HuH-7 (cell line): Measurements from ENCODE around the gene MTURN.

Experiments
- DNase-seq: peaks from one replicate; pipeline ENCODE4 v3.0.0; 2011; ENCODE audit warnings: low spot score

The MTURN gene

DNA sequence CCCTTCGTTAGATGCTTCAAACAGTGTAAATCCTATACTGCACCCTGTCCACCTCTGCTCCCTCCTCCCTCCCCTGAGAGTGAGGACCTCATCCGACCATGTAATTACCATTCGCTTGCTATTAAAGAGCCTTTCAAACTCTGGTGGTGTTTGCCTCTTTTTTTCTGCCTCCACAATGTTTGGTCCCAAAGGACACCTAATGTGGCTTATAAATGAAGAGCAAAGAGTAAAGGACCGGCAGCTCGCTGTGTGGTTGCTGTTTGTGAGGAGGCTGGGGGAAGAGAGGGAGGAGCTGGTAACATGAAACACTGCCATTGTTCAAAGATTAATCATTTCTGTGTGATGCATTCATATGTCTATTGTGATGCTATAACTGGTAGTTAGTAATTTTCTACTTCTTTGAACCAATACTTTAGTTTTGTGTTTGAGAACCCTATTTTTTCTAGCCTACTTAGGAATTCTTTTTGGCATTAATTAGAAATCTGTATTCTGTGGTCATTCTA is 27.9 kb downstream of the MTURN start:
- no peak for DNase-seq

DNA sequence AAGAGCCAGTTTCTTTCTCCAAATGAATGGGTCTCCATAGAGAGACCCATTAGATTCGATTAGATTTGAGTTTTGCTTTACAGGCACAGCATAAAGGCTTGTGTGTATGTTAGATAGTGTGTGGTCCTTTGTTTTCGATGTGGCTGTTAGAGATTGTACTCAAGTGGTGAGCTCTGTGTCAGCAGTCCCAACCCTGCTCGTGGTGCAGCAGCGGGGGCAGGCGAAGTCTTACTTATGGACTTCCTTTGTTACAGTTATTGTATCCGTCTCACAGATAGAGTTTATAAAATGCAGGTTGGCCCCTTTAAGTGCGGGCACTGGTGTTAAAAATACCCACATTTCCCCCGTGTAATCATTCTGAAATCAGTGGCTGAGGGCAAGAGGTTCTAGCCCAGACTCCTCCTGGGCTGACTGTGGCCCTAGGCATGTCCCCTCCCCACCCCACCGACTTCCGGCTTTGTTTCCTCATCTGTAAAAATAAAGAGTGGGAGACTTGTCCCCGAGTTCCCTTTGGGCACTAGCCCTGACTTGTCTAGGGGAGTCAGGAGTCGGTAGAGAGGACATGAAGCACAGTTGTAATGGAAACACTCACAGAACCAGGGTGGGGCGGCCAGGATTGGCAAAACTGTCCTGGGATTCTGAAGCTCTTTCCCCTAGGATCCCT is 28.6 kb downstream of the MTURN start:
- DNase-seq = no peak

- DNase-seq = peak; percentile 52
Observed at GRCh38 chr7:30164567-30164966, 29.8 kb downstream of the MTURN start.

GRCh38 chr7:30165590-30165989 is 30.8 kb downstream of the MTURN start:
- DNase-seq = no peak

GRCh38 chr7:30166155-30166840 is 31.5 kb downstream of the MTURN start:
- DNase-seq = no peak

DNA sequence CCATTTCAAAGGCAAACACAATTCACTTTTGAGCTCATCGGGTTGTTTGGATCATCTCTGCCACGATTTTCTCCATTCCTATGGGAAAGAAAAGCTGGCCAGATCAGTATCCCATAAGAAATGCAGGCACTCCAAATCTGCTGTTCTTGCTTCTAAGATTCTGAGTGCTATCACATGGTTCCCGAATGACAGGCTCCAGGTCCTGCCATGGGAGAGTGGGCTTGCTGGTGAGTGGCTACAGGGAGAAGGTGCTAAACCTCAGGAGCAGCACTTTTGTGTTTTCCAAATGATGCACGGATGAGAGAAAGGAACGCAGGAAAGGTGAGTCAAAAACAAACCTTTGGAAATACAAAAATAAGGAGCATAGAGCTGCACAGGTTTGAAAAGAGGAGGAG is 32.1 kb downstream of the MTURN start:
- no peak for DNase-seq

DNA sequence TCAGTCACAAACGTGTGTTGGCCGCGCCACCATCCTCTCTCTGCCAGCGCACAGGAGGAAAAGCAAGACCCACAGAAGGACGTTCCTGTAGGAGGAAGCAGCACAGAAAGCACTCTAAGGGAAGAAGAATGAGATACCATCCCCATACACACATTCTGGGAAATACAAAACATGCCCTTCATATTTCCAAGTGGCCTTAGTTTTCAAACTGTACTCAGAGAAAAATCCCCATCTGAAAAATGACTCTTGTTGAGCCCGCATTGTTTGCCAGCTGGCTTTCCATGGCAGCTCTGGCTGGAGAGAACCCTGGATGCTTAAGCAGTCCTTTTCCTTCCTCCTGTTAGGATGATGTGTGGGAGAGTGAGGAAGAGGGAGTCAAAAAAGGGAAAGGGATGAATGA is 33.1 kb downstream of the MTURN start:
- no peak for DNase-seq

DNA sequence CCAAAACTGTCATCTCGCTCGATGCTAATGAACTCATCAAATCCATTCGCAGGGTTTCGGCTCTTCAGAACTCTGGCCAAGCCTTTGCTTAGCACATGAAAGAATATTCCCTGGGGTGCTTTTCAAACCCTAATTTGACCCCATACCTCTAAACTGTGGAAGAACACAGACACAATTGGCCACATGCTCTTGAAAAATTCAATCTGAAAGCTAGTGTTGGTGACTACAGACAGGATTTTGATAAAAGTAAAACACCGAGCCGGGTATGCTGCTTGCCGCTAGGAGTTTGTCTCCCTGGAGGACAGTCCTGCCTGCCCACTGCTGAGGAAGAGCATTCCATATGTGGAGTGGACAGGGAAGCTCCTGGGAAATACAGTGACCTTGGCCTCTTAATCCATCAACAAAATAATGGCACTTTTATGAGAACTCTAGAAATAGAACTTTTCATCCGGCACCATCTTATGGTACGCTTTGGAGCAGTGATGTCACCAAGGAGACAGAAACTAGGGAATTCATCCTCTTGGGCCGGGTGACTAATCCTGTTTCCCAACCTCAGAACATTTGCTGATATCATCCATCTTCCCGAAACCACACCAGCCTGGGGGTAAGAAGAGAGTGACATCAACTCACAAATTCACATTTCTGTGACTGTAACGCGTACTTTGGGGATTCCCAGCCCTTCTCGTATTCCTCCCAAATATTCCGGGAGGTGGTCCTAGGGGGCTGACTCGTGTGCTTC is 34.2 kb downstream of the MTURN start:
- no peak for DNase-seq

GRCh38 chr7:30169579-30169978 is 34.8 kb downstream of the MTURN start:
- DNase-seq = no peak

DNA sequence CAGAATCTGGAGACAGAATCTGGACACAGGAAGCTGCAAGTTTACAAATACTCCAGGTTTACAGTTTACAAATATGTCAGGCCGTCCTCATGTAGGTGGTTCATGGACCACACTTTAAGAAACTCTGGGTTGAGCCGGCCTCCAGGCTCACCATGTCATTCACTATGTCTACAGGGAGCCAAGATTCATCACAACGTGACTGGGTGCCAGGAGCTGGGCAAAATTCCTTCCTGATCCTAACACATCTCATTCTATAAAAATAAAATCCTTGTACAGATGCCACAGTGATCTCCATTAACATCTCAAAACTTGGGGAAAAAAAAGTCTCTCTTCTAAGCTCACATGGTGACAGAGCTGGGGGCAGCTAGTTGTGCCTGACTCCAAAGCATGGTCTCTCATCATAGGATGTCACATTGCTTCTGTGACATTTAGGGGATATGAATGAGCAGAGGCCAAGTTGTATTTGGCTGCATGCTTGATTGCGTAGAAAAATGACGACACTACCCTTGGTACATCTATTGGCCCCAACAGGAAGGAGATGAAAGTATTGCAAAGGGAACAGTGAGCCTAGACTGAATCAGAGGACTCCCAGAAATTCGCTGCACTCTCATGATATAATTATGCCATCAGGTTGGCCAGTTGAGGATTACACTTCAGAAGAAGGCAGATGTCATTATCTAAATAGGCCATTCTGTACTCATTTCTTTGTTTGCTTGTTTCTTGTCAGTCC is 35.9 kb downstream of the MTURN start:
- no peak for DNase-seq

DNA sequence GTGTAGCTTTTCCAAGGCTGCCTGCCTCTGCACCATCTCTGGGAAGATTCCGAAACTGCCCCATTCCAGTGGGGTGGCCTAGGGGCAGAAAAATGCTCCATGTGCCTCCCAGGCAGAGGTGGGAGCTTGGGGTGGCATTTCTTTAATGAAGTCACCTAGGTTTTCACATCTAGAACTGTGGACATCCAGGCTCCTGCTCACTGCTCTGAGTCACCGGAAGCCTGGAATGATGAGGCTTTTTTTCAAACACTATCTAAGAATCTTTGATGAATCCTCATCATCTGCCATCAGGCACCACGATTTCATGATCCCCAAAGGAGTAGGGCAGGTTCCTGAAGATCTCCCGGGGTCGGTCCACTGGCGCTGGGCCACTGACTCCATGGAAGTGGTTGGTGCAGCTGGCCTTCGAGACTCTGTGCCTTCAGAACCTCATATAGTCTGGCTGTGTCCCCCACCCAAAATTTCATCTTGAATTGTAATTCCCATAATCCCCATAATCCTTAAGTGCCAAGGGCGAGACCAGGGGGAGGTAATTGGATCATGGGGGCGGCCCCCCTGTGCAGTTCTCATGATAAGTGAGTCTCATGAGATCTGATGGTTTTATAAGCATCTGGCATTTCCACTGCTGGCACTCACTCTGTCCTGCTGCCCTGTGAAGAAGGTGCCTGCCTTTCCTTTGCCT is 37.1 kb downstream of the MTURN start:
- DNase-seq = no peak

DNA sequence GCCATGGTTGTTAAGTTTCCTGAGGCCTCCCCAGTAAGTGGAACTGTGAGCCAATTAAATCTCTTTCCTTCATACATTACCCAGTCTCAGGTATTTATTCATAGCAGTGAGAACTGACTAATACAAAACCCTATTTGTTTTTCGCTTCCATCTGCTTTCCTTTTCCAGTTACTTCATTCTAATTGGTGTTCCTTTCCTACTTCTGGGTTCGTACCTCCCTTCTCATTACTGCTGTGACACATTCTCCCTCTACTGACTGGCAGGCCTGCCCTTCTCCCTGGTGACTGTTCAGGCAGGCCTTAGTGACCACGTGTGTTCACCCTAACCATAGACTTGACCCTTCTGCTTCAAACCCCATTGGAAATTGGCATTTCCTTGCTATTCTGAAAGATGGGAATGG is 37.7 kb downstream of the MTURN start:
- no peak for DNase-seq

DNA sequence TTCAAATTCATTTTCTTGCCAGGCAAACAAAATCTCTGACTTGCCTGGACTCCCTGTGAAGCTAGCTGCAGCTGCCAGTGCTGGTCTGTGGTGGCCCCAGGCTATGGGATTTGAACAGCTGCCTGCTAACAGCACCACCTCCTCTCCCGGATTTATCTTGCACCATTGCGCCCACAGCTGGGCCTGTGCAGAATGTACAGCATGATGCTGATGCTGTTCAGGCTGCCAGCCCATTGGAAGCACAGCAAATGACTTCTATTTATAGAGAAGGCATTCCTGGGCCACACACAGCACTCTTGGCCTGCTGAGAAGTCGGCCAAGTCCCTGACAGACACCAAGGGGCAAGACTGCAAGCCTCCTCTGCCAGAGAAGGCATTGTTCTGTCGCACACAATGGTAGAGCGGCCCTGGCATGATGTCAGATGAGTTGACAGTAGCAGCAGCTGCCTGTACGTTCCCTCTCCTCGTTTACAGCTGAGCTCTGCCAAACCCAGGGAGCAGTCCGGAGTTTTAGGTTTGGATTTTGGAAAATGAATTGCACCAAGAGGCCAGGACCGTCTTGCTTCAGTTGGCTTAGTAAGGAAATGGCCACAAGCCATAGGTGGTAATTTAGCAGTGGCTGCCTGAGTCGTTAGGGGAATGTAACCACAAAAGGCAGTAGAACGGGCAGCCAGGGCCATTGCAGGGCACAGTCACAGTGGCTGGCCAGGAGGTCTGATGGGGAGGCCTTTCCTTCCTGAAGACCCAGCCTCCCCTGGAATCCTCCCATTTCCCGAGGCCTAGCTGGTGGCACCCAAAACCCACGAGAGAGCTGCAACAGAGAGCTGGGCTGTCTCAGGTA is 38.5 kb downstream of the MTURN start:
- DNase-seq = peak; percentile 20

GRCh38 chr7:30175180-30175579 is 40.4 kb downstream of the MTURN start:
- no peak for DNase-seq

GRCh38 chr7:30175636-30176147 is 40.9 kb downstream of the MTURN start:
- no peak for DNase-seq

- no peak for DNase-seq
Observed at GRCh38 chr7:30176463-30177109, 41.8 kb downstream of the MTURN start.

GRCh38 chr7:30177186-30177585 is 42.4 kb downstream of the MTURN start:
- no peak for DNase-seq

GRCh38 chr7:30177965-30178364 is 43.2 kb downstream of the MTURN start:
- no peak for DNase-seq

DNA sequence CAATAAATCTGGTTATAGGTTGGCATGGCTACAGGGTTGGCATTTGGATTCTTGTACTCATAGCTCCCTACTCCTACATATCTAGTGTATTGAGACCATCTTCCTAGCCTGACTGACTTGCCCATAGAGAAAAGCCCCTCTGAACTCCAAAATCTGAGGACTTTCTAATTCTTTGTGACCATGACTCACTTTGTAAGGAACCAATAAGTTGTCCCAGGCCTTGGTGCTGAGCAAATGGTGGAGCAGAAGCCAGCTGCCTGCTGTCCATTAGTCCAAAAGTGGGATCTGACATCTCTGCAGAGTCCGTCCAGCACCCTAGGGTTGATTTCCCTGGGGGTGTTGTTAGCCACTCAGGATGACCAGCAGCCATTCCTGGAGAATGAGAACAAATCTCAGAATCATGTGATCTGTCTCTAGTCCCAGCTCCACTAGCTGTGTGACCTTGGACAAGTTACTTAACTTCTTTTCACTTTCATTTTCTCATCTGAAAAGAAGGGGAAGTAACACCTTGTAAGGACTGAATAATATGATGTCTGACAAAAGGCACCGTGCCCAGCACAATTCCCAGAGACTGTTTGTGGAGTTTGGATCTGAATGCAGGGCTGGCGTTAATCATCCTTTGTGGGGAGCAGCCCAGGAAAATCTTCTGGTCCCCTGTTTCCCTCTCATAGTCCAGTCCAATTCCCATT is 44.1 kb downstream of the MTURN start:
- no peak for DNase-seq

- no peak for DNase-seq
Observed at GRCh38 chr7:30180718-30181117, 45.9 kb downstream of the MTURN start.
